Spleen (tissue), 11 donors: ENCODE data around the gene MPP2. TPM values are rescaled to one million over a fixed set of nuclear protein-coding genes. Genes with fewer than 3 reads are reported as not detected.

Experiments
- DNase-seq: peaks from one replicate; pipeline ENCODE4 v3.0.0-alpha.2; 2020
- H3K27ac ChIP-seq, 8 donors: fragments of 200-600 bp; sonication (generic) in 7 of 8; 1 replicate in 4 of 8; 2 replicates in 4 of 8; pipeline versions ENCODE4 v1.5.0 to v1.8.0; 2016 to 2021; ENCODE audit warnings: inconsistent platforms in 4 of 8, mild to moderate bottlenecking in 4 of 8, moderate library complexity in 1 of 8
- H3K27me3 ChIP-seq, 7 donors: fragments of 200-600 bp; sonication (generic) in 6 of 7; replicated peaks in 1 of 7; 1 replicate in 4 of 7; 2 replicates in 3 of 7; pipeline versions ENCODE4 v1.5.0 to v1.8.0; 2016 to 2021; ENCODE audit warnings: inconsistent platforms in 3 of 7, mild to moderate bottlenecking in 1 of 7
- H3K36me3 ChIP-seq, 6 donors: fragments of 200-600 bp; sonication (generic) in 5 of 6; 1 replicate in 4 of 6; 2 replicates in 2 of 6; pipeline versions ENCODE4 v1.5.0 to v1.8.0; 2016 to 2021; ENCODE audit warnings: inconsistent platforms in 2 of 6
- H3K4me1 ChIP-seq, 6 donors: fragments of 200-600 bp; sonication (generic) in 5 of 6; 1 replicate in 3 of 6; 2 replicates in 3 of 6; pipeline versions ENCODE4 v1.5.0 to v1.8.0; 2016 to 2021; ENCODE audit warnings: inconsistent platforms in 3 of 6
- H3K4me3 ChIP-seq, 8 donors: fragments of 200-600 bp; sonication (generic) in 7 of 8; 1 replicate in 4 of 8; 2 replicates in 4 of 8; pipeline versions ENCODE4 v1.5.0 to v1.8.0; 2016 to 2021; ENCODE audit warnings: inconsistent platforms in 4 of 8, mild to moderate bottlenecking in 4 of 8, moderate library complexity in 2 of 8
- H3K9me3 ChIP-seq, 8 donors: fragments of 200-600 bp; sonication (generic) in 7 of 8; 1 replicate in 4 of 8; 2 replicates in 4 of 8; pipeline versions ENCODE4 v1.5.0 to v1.8.0; 2016 to 2021; ENCODE audit warnings: inconsistent platforms in 4 of 8
- POLR2A ChIP-seq, 3 donors: fragments of 450-650 bp; IDR thresholded peaks; one replicate each; pipeline ENCODE4 v1.5.1; 2017; ENCODE audit warnings: antibody characterized with exemption in 3 of 3, mild to moderate bottlenecking in 1 of 3
- POLR2AphosphoS5 ChIP-seq, 3 donors: sonication (generic); formaldehyde crosslinking; IDR thresholded peaks; one replicate each; pipeline ENCODE4 v1.5.1; 2017; ENCODE audit warnings: antibody characterized with exemption in 3 of 3
- WGBS, 5 donors: extraction: QIAGEN DNeasy Blood & Tissue Kit in 3 of 5; methylation state at CpG; one replicate each; pipeline versions ENCODE4 v1.1.5 to v1.1.7; 2013 to 2018; 5-methylcytosine and 5-hydroxymethylcytosine counted together
- intact Hi-C: fragments of 100-400 bp; cut with DNase I; formaldehyde crosslinking; loops from one replicate; pipeline ENCODE4 v1.15.0; 2023; ENCODE audit warnings: low total_unique reads
- polyA plus RNA-seq, 3 donors: library from polyadenylated mRNA; stranded (reverse); fragments of 200-250 nt; gene quantifications; one replicate each; pipeline ENCODE4 v1.2.1, GENCODE V29; 2013
- total RNA-seq, 7 donors: library from RNA; depleted of rRNA in 3 of 7; stranded (reverse); fragments of >200 nt in 3 of 7; fragmentation: NEBNext Ultra II Directional in 4 of 7; extraction: Animal tissue kit (Norgen Biotek cat#: 25700) in 4 of 7; gene quantifications; one replicate each; pipeline versions ENCODE4 v1.1.0 to v1.2.1, GENCODE V29; 2016 to 2021
- TF ChIP-seq, protein P1 (sequence below), 11 experiments: fragments of 200-600 bp in 7 of 11; fragments of 450-650 bp in 4 of 11; sonication (generic) in 4 of 11; IDR thresholded peaks in 8 of 11; conservative IDR thresholded peaks in 3 of 11; 1 replicate in 7 of 11; 2 replicates in 4 of 11; pipeline versions ENCODE4 v1.4.0 to v1.8.0; 2016 to 2021; ENCODE audit warnings: antibody characterized with exemption in 11 of 11, inconsistent platforms in 4 of 11, mild to moderate bottlenecking in 1 of 11
- donor health status: healthy with polysubstance abuse.
- donor health status: DM: no; HTN: no; CAD: no; lungs with moderate emphysema.
- donor health status: DM: no; HTN: no; CAD: no.
- donor health status: Bipolar disorder and iron deficiency.
- donor health status: healthy.
- donor health status: DM: no; HTN: no; CAD: no.
- donor health status: DM: yes; HTN: yes; CAD: no.

The MPP2 gene
- total and polyA plus RNA-seq, 10 donors = 0.13 to 2.4 (median 0.92) TPM

DNA sequence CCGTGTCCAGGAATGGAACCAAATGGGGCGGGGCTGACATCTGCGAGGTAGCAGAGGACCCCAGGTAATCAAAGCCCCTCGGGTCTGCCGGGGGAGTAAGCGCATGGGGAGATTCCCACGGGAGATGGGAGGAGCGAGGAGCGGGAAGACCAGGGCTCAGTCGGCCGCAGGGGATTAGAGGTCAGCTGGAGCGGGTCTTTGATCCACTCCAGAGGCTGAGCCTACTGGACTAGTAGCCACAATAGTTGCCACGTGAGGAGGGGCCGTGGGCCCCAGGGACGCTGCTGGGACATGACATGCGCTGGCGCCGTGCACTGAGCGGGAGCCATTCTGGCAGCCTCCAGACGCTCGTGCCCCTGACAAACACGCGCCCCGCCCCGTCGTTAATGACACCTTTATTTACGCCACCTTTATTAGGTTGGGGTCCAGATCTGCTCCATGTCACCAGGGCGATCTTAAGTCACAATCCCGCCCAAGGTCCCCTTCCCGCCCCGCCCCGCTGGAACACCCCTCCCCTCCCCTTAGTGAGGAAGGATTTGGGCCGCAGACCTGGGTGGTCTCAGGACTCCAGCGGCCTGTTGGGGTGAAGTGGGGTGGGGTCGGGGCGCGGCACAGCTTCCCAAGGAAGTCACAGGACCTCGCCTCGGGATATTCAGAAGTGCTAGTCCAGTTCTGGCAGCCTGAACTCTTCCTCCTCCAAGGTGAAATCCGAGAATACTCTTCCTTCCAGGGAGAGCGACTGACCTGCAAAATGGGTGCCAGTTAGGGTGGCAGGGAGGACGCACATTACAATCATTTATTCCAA is 19.9 kb upstream of the MPP2 start:
- Histone ChIP-seq H3K9me3 (no peaks in the 10 kb centered on the region), H3K27ac (no peak overlapping the region), H3K4me3 (peak overlapping the region in 6 of 8 donors; percentile 3 to 55 (median 19)), H3K36me3 (no peaks in the 10 kb centered on the region), H3K4me1 (peaks cover 4 to 23% (median 13%) of the 10 kb centered on the region in 6 donors), H3K27me3 (peaks cover 0 to 55% (median 13%) of the 10 kb centered on the region in 7 donors)
- no peak for DNase-seq
- TF ChIP-seq POLR2AphosphoS5 (IDR thresholded peaks at IDR 0.05) = no peak
- TF ChIP-seq, protein P1, sequence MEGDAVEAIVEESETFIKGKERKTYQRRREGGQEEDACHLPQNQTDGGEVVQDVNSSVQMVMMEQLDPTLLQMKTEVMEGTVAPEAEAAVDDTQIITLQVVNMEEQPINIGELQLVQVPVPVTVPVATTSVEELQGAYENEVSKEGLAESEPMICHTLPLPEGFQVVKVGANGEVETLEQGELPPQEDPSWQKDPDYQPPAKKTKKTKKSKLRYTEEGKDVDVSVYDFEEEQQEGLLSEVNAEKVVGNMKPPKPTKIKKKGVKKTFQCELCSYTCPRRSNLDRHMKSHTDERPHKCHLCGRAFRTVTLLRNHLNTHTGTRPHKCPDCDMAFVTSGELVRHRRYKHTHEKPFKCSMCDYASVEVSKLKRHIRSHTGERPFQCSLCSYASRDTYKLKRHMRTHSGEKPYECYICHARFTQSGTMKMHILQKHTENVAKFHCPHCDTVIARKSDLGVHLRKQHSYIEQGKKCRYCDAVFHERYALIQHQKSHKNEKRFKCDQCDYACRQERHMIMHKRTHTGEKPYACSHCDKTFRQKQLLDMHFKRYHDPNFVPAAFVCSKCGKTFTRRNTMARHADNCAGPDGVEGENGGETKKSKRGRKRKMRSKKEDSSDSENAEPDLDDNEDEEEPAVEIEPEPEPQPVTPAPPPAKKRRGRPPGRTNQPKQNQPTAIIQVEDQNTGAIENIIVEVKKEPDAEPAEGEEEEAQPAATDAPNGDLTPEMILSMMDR (IDR thresholded peaks at IDR 0.05 in 8 of 11, conservative IDR thresholded peaks at IDR 0.05 in 3 of 11) = no peak
- no peak for TF ChIP-seq POLR2A (IDR thresholded peaks at IDR 0.05)
- intact Hi-C loops = no loop called here
- 6 to 13% (median 7%) methylated on average over 23 to 42 of the region's 42 CpGs for WGBS, 5 donors

DNA sequence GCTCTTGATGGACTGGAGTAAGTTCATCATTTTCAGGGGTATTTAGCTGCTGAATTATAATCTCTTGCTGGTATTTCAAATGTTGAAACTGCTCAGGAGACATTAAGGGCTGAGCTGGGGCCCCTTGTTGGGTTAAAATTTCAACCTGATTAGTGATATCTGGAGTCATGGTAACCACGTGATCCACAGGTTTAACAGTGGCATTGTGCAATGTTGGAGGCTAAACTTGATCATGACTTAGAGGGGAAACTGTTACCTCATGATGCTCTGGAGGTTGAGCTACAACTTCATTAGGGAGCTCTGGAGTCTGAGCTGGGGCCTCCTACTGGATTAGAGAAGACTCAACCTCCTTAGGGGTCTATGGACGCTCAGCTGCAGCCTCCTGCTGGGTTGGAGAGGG is 17.2 kb upstream of the MPP2 start:
- DNase-seq = no peak
- Histone ChIP-seq H3K4me1 (peaks cover 4 to 23% (median 13%) of the 10 kb centered on the region in 6 donors), H3K36me3 (no peaks in the 10 kb centered on the region), H3K27ac (no peak overlapping the region), H3K9me3 (no peaks in the 10 kb centered on the region), H3K27me3 (peaks cover 0 to 63% (median 13%) of the 10 kb centered on the region in 7 donors), H3K4me3 (no peak overlapping the region)
- 55 to 83% (median 72%) methylated on average over 2 of the region's 2 CpGs for WGBS, 5 donors
- intact Hi-C loops = no loop called here
- TF ChIP-seq POLR2AphosphoS5 (IDR thresholded peaks at IDR 0.05) = no peak
- no peak for TF ChIP-seq POLR2A (IDR thresholded peaks at IDR 0.05)
- TF ChIP-seq, protein P1 (IDR thresholded peaks at IDR 0.05 in 8 of 11, conservative IDR thresholded peaks at IDR 0.05 in 3 of 11) = no peak

DNA sequence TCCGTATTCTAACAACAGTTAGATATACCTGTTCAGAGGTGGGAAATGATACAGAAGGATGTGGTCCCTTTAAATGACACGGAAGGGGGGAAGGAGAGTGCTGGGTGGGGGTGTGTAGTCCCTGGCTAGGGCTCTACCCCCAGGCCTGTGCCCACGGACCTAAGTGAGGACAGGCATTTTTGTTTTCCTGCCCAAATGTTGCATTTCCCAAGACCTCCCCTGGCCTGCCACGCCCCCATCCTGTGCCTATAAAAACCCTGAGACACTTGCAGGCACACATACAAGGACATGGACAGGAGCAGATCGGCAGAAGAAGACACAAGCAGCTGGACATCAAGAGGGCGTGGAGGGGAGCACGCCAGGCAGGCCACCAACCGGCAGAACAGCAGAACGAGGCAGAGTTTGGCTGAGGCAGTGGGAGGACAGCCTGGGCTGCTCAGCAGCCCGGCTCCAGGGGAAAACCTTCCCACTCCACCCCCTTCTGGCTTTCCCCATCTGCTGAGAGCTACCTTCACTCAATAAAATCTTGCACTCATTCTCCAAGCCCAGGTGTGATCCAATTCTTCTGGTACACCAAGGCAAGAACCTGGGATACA is 13.3 kb upstream of the MPP2 start:
- TF ChIP-seq POLR2AphosphoS5 (IDR thresholded peaks at IDR 0.05) (no peak), POLR2A (IDR thresholded peaks at IDR 0.05) (no peak)
- TF ChIP-seq, protein P1 (IDR thresholded peaks at IDR 0.05 in 8 of 11, conservative IDR thresholded peaks at IDR 0.05 in 3 of 11) = no peak
- Histone ChIP-seq H3K9me3 (no peaks in the 10 kb centered on the region), H3K4me3 (no peak overlapping the region), H3K4me1 (peaks cover 0 to 17% (median 11%) of the 10 kb centered on the region in 6 donors), H3K27ac (no peak overlapping the region), H3K36me3 (no peaks in the 10 kb centered on the region), H3K27me3 (peaks cover 0 to 42% (median 0%) of the 10 kb centered on the region in 7 donors)
- 70 to 80% (median 76%) methylated on average over 9 to 10 of the region's 10 CpGs for WGBS, 5 donors
- no peak for DNase-seq
- intact Hi-C loops = no loop called here

DNA sequence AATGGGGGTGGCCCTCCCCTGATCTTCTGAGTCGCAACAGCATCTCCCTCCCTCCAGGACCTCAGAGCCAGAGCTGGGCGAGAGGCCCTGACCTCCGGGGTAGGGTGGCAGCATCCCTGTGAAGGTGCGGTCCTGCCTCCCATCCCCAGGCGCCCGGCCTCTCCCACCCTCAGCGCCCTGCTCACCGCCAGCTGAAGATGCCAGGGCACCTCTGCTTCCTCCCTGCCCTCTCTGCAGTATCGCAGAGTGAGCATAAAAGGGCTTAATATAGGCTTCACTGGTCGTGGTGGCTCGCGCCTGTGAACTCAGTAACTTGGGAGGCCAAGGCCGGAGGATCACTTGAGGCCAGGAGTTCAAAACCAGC is 10.7 kb upstream of the MPP2 start:
- intact Hi-C loops = no loop called here
- H3K27me3 ChIP-seq = peaks cover 0 to 27% (median 0%) of the 10 kb centered on the region in 7 donors
- peaks cover 0 to 17% (median 11%) of the 10 kb centered on the region in 6 donors for H3K4me1 ChIP-seq
- H3K36me3 ChIP-seq = no peaks in the 10 kb centered on the region
- WGBS, 5 donors = 48 to 60% (median 53%) methylated on average over 8 to 13 of the region's 13 CpGs
- H3K27ac ChIP-seq = peak overlapping the region in 2 of 8 donors; percentile 18 to 44
- H3K4me3 ChIP-seq = peak overlapping the region in 7 of 8 donors; percentile 12 to 67 (median 41)
- TF ChIP-seq POLR2A (IDR thresholded peaks at IDR 0.05) (no peak), POLR2AphosphoS5 (IDR thresholded peaks at IDR 0.05) (no peak)
- TF ChIP-seq, protein P1 (IDR thresholded peaks at IDR 0.05 in 8 of 11, conservative IDR thresholded peaks at IDR 0.05 in 3 of 11) = no peak
- no peak for DNase-seq
- H3K9me3 ChIP-seq = no peaks in the 10 kb centered on the region
